GM23248 (cell line): Measurements from ENCODE around the gene PRCP.

Source experiments
- EZH2 ChIP-seq: fragments of 200-600 bp; sonication (generic); IDR thresholded peaks from 2 replicates; pipeline ENCODE4 v1.6.1; 2018; ENCODE audit warnings: antibody characterized with exemption, mild to moderate bottlenecking; ENCODE audit not compliant: insufficient read depth, poor library complexity, severe bottlenecking
- EZH2phosphoT487 ChIP-seq: fragments of 200-600 bp; sonication (generic); IDR thresholded peaks from 2 replicates; pipeline ENCODE4 v1.6.1; 2018; ENCODE audit warnings: antibody characterized with exemption, moderate library complexity, mild to moderate bottlenecking, low read depth; ENCODE audit not compliant: insufficient read depth

GRCh38 chr11:82854242-82854641 is 46.0 kb downstream of the PRCP start:
- TF ChIP-seq EZH2, result no peak
- no peak for TF ChIP-seq EZH2phosphoT487
